Measurements from ENCODE around the gene QRICH2.
"Not testable (repeated sequence)": the region's sequence is repeated elsewhere in the genome, so short reads cannot be mapped to it uniquely, and the experiment has no call there.

The QRICH2 gene

GRCh38 chr17:76276461-76277299 is 31.4 kb downstream of the QRICH2 start:
- DNase-seq: no peak

GRCh38 chr17:76276069-76276431 is 32.0 kb downstream of the QRICH2 start:
- no peak for DNase-seq

GRCh38 chr17:76275382-76276068 is 32.6 kb downstream of the QRICH2 start:
- no peak for DNase-seq

GRCh38 chr17:76274112-76274956 is 33.7 kb downstream of the QRICH2 start:
- no peak for DNase-seq

GRCh38 chr17:76273445-76274111 is 34.5 kb downstream of the QRICH2 start:
- DNase-seq: no peak

GRCh38 chr17:76272541-76273444 is 35.3 kb downstream of the QRICH2 start:
- no peak for DNase-seq

- no peak for DNase-seq
Measured at GRCh38 chr17:76271669-76272540, 36.2 kb downstream of the QRICH2 start.

GRCh38 chr17:76270770-76271668 is 37.1 kb downstream of the QRICH2 start:
- DNase-seq: no peak

- DNase-seq: no peak
Measured at GRCh38 chr17:76270127-76270592, 37.9 kb downstream of the QRICH2 start.

GRCh38 chr17:76268991-76269981 is 38.8 kb downstream of the QRICH2 start:
- DNase-seq: no peak

GRCh38 chr17:76268015-76268749 is 39.9 kb downstream of the QRICH2 start:
- DNase-seq: peak in 1 of 3 experiments; percentile 17

- DNase-seq: not testable (repeated sequence)
Measured at GRCh38 chr17:76267581-76268001, 40.5 kb downstream of the QRICH2 start.

- DNase-seq: no peak
Measured at GRCh38 chr17:76267051-76267576, 41.0 kb downstream of the QRICH2 start.

- DNase-seq: peak in 2 of 3 experiments; percentile 29 to 49
Measured at GRCh38 chr17:76266244-76266938, 41.7 kb downstream of the QRICH2 start.

- peak; percentile 40 to 58 (median 54) for DNase-seq
Measured at GRCh38 chr17:76265624-76266243, 42.3 kb downstream of the QRICH2 start.

All from NCI-H1417 (cell line).